WTC11 (cell line): ENCODE measurements around the gene C3orf70. TPM values are rescaled to one million over a fixed set of nuclear protein-coding genes. Genes with fewer than 3 reads are reported as not detected.

ENCODE experiments used
- ATAC-seq: fragments of 200-7000 bp; cut with Tn5 transposase; 2 replicates; pipeline ENCODE4 v1.10.0; 2021; ENCODE audit warnings: mild to moderate bottlenecking, moderate library complexity
- CTCF ChIA-PET: fragments of 300-600 bp; sonication (Branson Sonifier 250); formaldehyde crosslinking; loops from one replicate; lab custom pipeline; 2021; ENCODE audit warnings: antibody characterized with exemption; lab: Charles Lee
- POLR2A ChIA-PET: fragments of 350-600 bp; sonication (Branson Sonifier 250); formaldehyde crosslinking; loops from one replicate; lab custom pipeline; 2021; ENCODE audit warnings: antibody characterized with exemption; lab: Charles Lee
- DNase-seq: peaks from one replicate; pipeline ENCODE4 v3.0.0; 2021; ENCODE audit warnings: low spot score
- H3K27ac Mint-ChIP-seq: 2 replicates; pipeline ENCODE4 v1.8.0; 2021; ENCODE audit warnings: mixed read lengths
- H3K27me3 Mint-ChIP-seq: 2 replicates; pipeline ENCODE4 v1.8.0; 2021; ENCODE audit warnings: low read depth, mild to moderate bottlenecking, moderate library complexity, mixed read lengths
- H3K36me3 Mint-ChIP-seq: 2 replicates; pipeline ENCODE4 v1.8.0; 2021; ENCODE audit warnings: mixed read lengths
- H3K4me1 Mint-ChIP-seq: 2 replicates; pipeline ENCODE4 v1.8.0; 2022; ENCODE audit warnings: mixed read lengths
- H3K4me3 Mint-ChIP-seq: 2 replicates; pipeline ENCODE4 v1.8.0; 2021; ENCODE audit warnings: mild to moderate bottlenecking, moderate library complexity, mixed read lengths
- H3K9me3 Mint-ChIP-seq: 2 replicates; pipeline ENCODE4 v1.8.0; 2021; ENCODE audit warnings: mixed read lengths
- CBFB ChIP-seq: sonication (generic); formaldehyde crosslinking; IDR thresholded peaks from 2 replicates; pipeline ENCODE4 v1.8.1; 2022; ENCODE audit warnings: mild to moderate bottlenecking, low read depth, missing genetic modification reagents
- ELF4 ChIP-seq: sonication (generic); formaldehyde crosslinking; IDR thresholded peaks from 2 replicates; pipeline ENCODE4 v1.8.1; 2022; ENCODE audit warnings: low read depth, mild to moderate bottlenecking, moderate library complexity, missing genetic modification reagents
- EMX1 ChIP-seq: fragments of 250-450 bp; sonication (Bioruptor Pico); IDR thresholded peaks from 2 replicates; pipeline ENCODE4 v1.8.0; 2021; ENCODE audit warnings: mild to moderate bottlenecking
- HMGA2 ChIP-seq: fragments of 250-450 bp; sonication (Bioruptor Pico); IDR thresholded peaks from 2 replicates; pipeline ENCODE4 v1.4.0; 2021; ENCODE audit warnings: mild to moderate bottlenecking, moderate library complexity
- NFE2L1 ChIP-seq: sonication (generic); formaldehyde crosslinking; IDR thresholded peaks from 2 replicates; pipeline ENCODE4 v1.8.1; 2023; ENCODE audit warnings: missing genetic modification reagents
- NR1H2 ChIP-seq: sonication (generic); formaldehyde crosslinking; IDR thresholded peaks from 2 replicates; pipeline ENCODE4 v1.9.0; 2021; ENCODE audit warnings: mild to moderate bottlenecking, moderate library complexity, missing genetic modification reagents
- OVOL2 ChIP-seq: fragments of 250-450 bp; sonication (Bioruptor Pico); IDR thresholded peaks from 2 replicates; pipeline ENCODE4 v1.9.0; 2021; ENCODE audit warnings: mild to moderate bottlenecking, borderline replicate concordance
- SP1 ChIP-seq: sonication (generic); formaldehyde crosslinking; conservative IDR thresholded peaks from 2 replicates; pipeline ENCODE4 v1.8.1; 2022; ENCODE audit warnings: missing genetic modification reagents
- ZNF121 ChIP-seq: sonication (generic); formaldehyde crosslinking; IDR thresholded peaks from 2 replicates; pipeline ENCODE4 v1.8.0; 2023; ENCODE audit warnings: missing genetic modification reagents
- ZNF138 ChIP-seq: sonication (generic); formaldehyde crosslinking; conservative IDR thresholded peaks from 2 replicates; pipeline ENCODE4 v1.8.1; 2022; ENCODE audit warnings: mild to moderate bottlenecking, moderate library complexity, missing genetic modification reagents
- ZNF416 ChIP-seq: fragments of 250-450 bp; sonication (Bioruptor Pico); IDR thresholded peaks from 2 replicates; pipeline ENCODE4 v1.9.0; 2021; ENCODE audit warnings: mild to moderate bottlenecking, inconsistent platforms
- total RNA-seq: library from RNA; stranded (reverse); gene quantifications from 3 replicates; pipeline ENCODE4 v1.2.3, GENCODE V29; 2021
- TF ChIP-seq, protein P1 (sequence below): sonication (generic); formaldehyde crosslinking; IDR thresholded peaks from 2 replicates; pipeline ENCODE4 v1.8.1; 2022; ENCODE audit warnings: mild to moderate bottlenecking, moderate library complexity, missing genetic modification reagents
- TF ChIP-seq, protein P2 (sequence below): sonication (generic); formaldehyde crosslinking; IDR thresholded peaks from 2 replicates; pipeline ENCODE4 v1.8.0; 2023; ENCODE audit warnings: missing genetic modification reagents
- TF ChIP-seq, protein P3 (sequence below): sonication (generic); formaldehyde crosslinking; IDR thresholded peaks from 2 replicates; pipeline ENCODE4 v1.8.0; 2022; ENCODE audit warnings: mild to moderate bottlenecking, missing genetic modification reagents
- TF ChIP-seq, protein P4 (sequence below): sonication (generic); formaldehyde crosslinking; IDR thresholded peaks from 2 replicates; pipeline ENCODE4 v1.8.1; 2023; ENCODE audit warnings: mild to moderate bottlenecking, missing genetic modification reagents
- TF ChIP-seq, protein P5 (sequence below): sonication (generic); formaldehyde crosslinking; IDR thresholded peaks from 2 replicates; pipeline ENCODE4 v1.8.1; 2023; ENCODE audit warnings: mild to moderate bottlenecking, moderate library complexity, missing genetic modification reagents
- TF ChIP-seq, protein P6 (sequence below): sonication (generic); formaldehyde crosslinking; conservative IDR thresholded peaks from 2 replicates; pipeline ENCODE4 v1.8.1; 2022; ENCODE audit warnings: mild to moderate bottlenecking, missing genetic modification reagents
- TF ChIP-seq, protein P7 (sequence below): sonication (generic); formaldehyde crosslinking; IDR thresholded peaks from 2 replicates; pipeline ENCODE4 v1.8.1; 2023; ENCODE audit warnings: mild to moderate bottlenecking, missing genetic modification reagents, borderline replicate concordance
- TF ChIP-seq, protein P8 (sequence below): sonication (generic); formaldehyde crosslinking; IDR thresholded peaks from 2 replicates; pipeline ENCODE4 v1.8.0; 2023; ENCODE audit warnings: mild to moderate bottlenecking, missing genetic modification reagents

C3orf70 gene
- total RNA-seq, 1 experiment from 2014 or later, result 0.70 TPM

DNA sequence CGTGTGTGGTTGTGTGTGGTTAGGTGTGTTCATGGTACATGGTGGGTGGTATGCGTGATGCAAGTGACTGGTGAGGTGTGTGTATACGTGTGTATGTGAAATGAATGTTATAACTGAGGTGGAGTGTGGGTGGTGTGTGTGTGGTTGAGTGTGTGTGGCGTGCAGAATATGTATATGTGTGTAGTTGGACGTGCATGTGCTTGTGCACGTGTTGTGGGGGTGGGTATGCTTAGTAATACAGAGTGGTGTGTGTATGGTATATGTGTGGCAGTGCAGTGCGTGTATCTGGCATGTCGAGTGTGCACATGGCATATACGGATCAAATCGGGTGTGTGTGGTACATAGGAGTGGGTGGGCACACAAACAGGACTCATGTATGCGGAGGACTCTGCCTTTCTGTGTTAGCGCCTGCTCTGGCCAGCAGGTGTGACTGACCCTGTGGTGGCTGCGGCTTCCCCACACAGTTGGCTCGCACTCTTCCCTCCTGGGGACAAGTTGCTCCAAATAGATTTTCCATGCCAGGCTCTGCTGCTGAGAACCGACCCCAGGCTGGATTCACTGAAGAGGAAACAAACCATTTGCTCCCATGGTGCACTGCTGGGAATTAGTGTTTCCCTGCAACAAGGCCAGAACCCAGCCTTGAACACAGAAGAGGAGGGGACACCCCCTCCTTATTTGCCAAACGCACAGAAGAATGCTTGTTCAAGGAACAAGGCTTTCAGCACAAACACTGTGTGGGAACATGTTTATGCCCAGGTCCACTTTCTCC lies 1.2 kb upstream of the C3orf70 start:
- TF ChIP-seq NR1H2 (CRISPR knock-in tag) (no peak), NFE2L1 (CRISPR knock-in tag) (peak; percentile 49; the same call in 1 of the 2 replicates)
- TF ChIP-seq, protein P1, sequence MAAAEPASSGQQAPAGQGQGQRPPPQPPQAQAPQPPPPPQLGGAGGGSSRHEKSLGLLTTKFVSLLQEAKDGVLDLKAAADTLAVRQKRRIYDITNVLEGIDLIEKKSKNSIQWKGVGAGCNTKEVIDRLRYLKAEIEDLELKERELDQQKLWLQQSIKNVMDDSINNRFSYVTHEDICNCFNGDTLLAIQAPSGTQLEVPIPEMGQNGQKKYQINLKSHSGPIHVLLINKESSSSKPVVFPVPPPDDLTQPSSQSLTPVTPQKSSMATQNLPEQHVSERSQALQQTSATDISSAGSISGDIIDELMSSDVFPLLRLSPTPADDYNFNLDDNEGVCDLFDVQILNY, result no peak
- TF ChIP-seq, protein P2, sequence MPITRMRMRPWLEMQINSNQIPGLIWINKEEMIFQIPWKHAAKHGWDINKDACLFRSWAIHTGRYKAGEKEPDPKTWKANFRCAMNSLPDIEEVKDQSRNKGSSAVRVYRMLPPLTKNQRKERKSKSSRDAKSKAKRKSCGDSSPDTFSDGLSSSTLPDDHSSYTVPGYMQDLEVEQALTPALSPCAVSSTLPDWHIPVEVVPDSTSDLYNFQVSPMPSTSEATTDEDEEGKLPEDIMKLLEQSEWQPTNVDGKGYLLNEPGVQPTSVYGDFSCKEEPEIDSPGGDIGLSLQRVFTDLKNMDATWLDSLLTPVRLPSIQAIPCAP (CRISPR knock-in tag), result no peak
- H3K36me3 Mint-ChIP-seq, result no peaks in the 10 kb centered on the region
- H3K9me3 Mint-ChIP-seq, result no peaks in the 10 kb centered on the region
- DNase-seq, result peak; percentile 33
- H3K27me3 Mint-ChIP-seq, result peaks cover 42% of the 10 kb centered on the region
- no peak overlapping the region for H3K4me3 Mint-ChIP-seq
- peaks cover 7% of the 10 kb centered on the region for H3K4me1 Mint-ChIP-seq
- no peak overlapping the region for H3K27ac Mint-ChIP-seq
- CTCF ChIA-PET, result interaction anchor here (0.6 to 0.7 kb wide), 5 partner anchors 16 to 431 kb away, joined by 3 to 4 read pairs (median 3); no protein-coding TSS in a partner anchor
- POLR2A ChIA-PET, result no interaction called here
- peak; percentile 50 for ATAC-seq

DNA sequence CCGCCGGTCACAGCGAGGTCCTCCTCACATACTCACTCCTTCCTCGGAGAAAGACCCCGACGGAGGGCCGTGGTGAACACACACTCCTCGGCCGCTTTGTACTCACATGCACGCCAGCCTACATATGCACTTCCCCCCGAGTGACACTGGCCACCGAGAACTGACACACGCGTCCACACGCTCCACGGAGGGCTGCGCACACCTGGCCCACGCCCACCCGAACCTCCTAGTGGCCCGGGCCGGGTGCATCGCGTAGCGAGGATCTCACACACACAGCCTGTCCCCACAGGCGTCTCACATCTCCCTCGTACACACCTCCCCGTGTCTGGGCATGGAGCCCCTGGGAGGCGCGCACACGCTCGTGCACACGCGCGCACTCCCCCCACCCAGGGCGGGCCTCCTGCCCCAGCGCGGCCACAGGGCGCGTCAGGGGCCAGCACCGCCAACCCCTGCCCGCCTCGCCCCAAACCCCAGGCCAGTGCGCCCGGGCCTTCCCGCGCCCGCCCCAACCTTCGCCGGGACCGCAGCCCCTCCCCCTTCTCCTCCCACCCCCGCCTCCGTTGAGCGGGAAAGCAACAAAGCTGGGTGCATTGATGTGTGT lies 411 bp upstream of the C3orf70 start:
- H3K27ac Mint-ChIP-seq, result no peak overlapping the region; the same call in 1 of the 2 replicates
- H3K4me3 Mint-ChIP-seq, result no peak overlapping the region; the same call in 1 of the 2 replicates
- TF ChIP-seq, protein P3, sequence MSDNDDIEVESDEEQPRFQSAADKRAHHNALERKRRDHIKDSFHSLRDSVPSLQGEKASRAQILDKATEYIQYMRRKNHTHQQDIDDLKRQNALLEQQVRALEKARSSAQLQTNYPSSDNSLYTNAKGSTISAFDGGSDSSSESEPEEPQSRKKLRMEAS (CRISPR knock-in tag), result 0 out of 2 replicates have a peak, but pooled peaks have one; percentile 31
- TF ChIP-seq ZNF416 (CRISPR knock-in tag) (no peak), OVOL2 (CRISPR knock-in tag) (no peak), SP1 (CRISPR knock-in tag) (no peak), ZNF138 (CRISPR knock-in tag) (no peak), EMX1 (CRISPR knock-in tag) (no peak), HMGA2 (CRISPR knock-in tag) (no peak), ZNF121 (CRISPR knock-in tag) (peak; percentile 45; the same call in 1 of the 2 replicates), CBFB (CRISPR knock-in tag) (0 out of 2 replicates have a peak, but pooled peaks have one; percentile 28), ELF4 (CRISPR knock-in tag) (no peak)
- TF ChIP-seq, protein P4, sequence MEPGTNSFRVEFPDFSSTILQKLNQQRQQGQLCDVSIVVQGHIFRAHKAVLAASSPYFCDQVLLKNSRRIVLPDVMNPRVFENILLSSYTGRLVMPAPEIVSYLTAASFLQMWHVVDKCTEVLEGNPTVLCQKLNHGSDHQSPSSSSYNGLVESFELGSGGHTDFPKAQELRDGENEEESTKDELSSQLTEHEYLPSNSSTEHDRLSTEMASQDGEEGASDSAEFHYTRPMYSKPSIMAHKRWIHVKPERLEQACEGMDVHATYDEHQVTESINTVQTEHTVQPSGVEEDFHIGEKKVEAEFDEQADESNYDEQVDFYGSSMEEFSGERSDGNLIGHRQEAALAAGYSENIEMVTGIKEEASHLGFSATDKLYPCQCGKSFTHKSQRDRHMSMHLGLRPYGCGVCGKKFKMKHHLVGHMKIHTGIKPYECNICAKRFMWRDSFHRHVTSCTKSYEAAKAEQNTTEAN, result no peak
- TF ChIP-seq, protein P2 (CRISPR knock-in tag), result 0 out of 2 replicates have a peak, but pooled peaks have one; percentile 29
- TF ChIP-seq, protein P5, sequence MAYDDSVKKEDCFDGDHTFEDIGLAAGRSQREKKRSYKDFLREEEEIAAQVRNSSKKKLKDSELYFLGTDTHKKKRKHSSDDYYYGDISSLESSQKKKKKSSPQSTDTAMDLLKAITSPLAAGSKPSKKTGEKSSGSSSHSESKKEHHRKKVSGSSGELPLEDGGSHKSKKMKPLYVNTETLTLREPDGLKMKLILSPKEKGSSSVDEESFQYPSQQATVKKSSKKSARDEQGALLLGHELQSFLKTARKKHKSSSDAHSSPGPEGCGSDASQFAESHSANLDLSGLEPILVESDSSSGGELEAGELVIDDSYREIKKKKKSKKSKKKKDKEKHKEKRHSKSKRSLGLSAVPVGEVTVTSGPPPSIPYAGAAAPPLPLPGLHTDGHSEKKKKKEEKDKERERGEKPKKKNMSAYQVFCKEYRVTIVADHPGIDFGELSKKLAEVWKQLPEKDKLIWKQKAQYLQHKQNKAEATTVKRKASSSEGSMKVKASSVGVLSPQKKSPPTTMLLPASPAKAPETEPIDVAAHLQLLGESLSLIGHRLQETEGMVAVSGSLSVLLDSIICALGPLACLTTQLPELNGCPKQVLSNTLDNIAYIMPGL (CRISPR knock-in tag), result no peak
- TF ChIP-seq, protein P6, sequence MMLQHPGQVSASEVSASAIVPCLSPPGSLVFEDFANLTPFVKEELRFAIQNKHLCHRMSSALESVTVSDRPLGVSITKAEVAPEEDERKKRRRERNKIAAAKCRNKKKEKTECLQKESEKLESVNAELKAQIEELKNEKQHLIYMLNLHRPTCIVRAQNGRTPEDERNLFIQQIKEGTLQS (CRISPR knock-in tag), result no peak
- TF ChIP-seq, protein P7, sequence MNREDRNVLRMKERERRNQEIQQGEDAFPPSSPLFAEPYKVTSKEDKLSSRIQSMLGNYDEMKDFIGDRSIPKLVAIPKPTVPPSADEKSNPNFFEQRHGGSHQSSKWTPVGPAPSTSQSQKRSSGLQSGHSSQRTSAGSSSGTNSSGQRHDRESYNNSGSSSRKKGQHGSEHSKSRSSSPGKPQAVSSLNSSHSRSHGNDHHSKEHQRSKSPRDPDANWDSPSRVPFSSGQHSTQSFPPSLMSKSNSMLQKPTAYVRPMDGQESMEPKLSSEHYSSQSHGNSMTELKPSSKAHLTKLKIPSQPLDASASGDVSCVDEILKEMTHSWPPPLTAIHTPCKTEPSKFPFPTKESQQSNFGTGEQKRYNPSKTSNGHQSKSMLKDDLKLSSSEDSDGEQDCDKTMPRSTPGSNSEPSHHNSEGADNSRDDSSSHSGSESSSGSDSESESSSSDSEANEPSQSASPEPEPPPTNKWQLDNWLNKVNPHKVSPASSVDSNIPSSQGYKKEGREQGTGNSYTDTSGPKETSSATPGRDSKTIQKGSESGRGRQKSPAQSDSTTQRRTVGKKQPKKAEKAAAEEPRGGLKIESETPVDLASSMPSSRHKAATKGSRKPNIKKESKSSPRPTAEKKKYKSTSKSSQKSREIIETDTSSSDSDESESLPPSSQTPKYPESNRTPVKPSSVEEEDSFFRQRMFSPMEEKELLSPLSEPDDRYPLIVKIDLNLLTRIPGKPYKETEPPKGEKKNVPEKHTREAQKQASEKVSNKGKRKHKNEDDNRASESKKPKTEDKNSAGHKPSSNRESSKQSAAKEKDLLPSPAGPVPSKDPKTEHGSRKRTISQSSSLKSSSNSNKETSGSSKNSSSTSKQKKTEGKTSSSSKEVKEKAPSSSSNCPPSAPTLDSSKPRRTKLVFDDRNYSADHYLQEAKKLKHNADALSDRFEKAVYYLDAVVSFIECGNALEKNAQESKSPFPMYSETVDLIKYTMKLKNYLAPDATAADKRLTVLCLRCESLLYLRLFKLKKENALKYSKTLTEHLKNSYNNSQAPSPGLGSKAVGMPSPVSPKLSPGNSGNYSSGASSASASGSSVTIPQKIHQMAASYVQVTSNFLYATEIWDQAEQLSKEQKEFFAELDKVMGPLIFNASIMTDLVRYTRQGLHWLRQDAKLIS (CRISPR knock-in tag), result no peak
- TF ChIP-seq, protein P8, sequence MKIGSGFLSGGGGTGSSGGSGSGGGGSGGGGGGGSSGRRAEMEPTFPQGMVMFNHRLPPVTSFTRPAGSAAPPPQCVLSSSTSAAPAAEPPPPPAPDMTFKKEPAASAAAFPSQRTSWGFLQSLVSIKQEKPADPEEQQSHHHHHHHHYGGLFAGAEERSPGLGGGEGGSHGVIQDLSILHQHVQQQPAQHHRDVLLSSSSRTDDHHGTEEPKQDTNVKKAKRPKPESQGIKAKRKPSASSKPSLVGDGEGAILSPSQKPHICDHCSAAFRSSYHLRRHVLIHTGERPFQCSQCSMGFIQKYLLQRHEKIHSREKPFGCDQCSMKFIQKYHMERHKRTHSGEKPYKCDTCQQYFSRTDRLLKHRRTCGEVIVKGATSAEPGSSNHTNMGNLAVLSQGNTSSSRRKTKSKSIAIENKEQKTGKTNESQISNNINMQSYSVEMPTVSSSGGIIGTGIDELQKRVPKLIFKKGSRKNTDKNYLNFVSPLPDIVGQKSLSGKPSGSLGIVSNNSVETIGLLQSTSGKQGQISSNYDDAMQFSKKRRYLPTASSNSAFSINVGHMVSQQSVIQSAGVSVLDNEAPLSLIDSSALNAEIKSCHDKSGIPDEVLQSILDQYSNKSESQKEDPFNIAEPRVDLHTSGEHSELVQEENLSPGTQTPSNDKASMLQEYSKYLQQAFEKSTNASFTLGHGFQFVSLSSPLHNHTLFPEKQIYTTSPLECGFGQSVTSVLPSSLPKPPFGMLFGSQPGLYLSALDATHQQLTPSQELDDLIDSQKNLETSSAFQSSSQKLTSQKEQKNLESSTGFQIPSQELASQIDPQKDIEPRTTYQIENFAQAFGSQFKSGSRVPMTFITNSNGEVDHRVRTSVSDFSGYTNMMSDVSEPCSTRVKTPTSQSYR (CRISPR knock-in tag), result no peak

More for the DNA sequence above, 411 bp upstream of the C3orf70 start:
- ATAC-seq (peak; percentile 79), DNase-seq (peak; percentile 69)
- ChIA-PET CTCF (interaction anchor here (0.6 to 1.9 kb wide), 7 partner anchors 16 to 432 kb away, joined by 3 to 6 read pairs (median 3); no protein-coding TSS in a partner anchor), POLR2A (no interaction called here)
- Mint-ChIP-seq H3K36me3 (no peaks in the 10 kb centered on the region), H3K4me1 (peaks cover 7% of the 10 kb centered on the region), H3K27me3 (peaks cover 44% of the 10 kb centered on the region), H3K9me3 (no peaks in the 10 kb centered on the region)
